Femur (tissue), 1 donor: ENCODE results near the gene ICE1.
A peak's percentile ranks its signal among the peaks of the same experiment; 100 is the strongest.
"Not testable (repeated sequence)": the region's sequence is repeated elsewhere in the genome, so short reads cannot be mapped to it uniquely, and the experiment has no call there.

ENCODE experiments used
- DNase-seq: peaks from one replicate; pipeline ENCODE4 v3.0.0-alpha.2; 2017

ICE1 gene

GRCh38 chr5:5421961-5422818 is at the start of gene ICE1:
Gene ICE1 (plus strand): TSS chr5:5422677. CDS start chr5:5422916, 239 bp downstream.
- DNase-seq: peak; percentile 98

- DNase-seq: no peak
Measured at GRCh38 chr5:5372930-5373329, 49.5 kb upstream of the ICE1 start.

- DNase-seq: no peak
Measured at GRCh38 chr5:5373351-5373989, 49.0 kb upstream of the ICE1 start.

GRCh38 chr5:5374009-5374715 is 48.3 kb upstream of the ICE1 start:
- DNase-seq: peak; percentile 53

GRCh38 chr5:5377780-5378179 is 44.7 kb upstream of the ICE1 start:
- no peak for DNase-seq

- no peak for DNase-seq
Measured at GRCh38 chr5:5378531-5378930, 43.9 kb upstream of the ICE1 start.

- no peak for DNase-seq
Measured at GRCh38 chr5:5380298-5380697, 42.2 kb upstream of the ICE1 start.

- no peak for DNase-seq
Measured at GRCh38 chr5:5381310-5381913, 41.1 kb upstream of the ICE1 start.

GRCh38 chr5:5383461-5383860 is 39.0 kb upstream of the ICE1 start:
- DNase-seq: no peak

- peak; percentile 40 for DNase-seq
Measured at GRCh38 chr5:5384660-5385330, 37.7 kb upstream of the ICE1 start.

GRCh38 chr5:5385331-5385662 is 37.2 kb upstream of the ICE1 start:
- peak; percentile 51 for DNase-seq

GRCh38 chr5:5386329-5386728 is 36.1 kb upstream of the ICE1 start:
- DNase-seq: no peak

GRCh38 chr5:5387192-5387591 is 35.3 kb upstream of the ICE1 start:
- DNase-seq: no peak

GRCh38 chr5:5387777-5388176 is 34.7 kb upstream of the ICE1 start:
- no peak for DNase-seq

GRCh38 chr5:5390121-5390869 is 32.2 kb upstream of the ICE1 start:
- not testable (repeated sequence) for DNase-seq

- DNase-seq: not testable (repeated sequence)
Measured at GRCh38 chr5:5392504-5392903, 30.0 kb upstream of the ICE1 start.

GRCh38 chr5:5394384-5394986 is 28.0 kb upstream of the ICE1 start:
- DNase-seq: peak; percentile 72

- DNase-seq: not testable (repeated sequence)
Measured at GRCh38 chr5:5395093-5395492, 27.4 kb upstream of the ICE1 start.

GRCh38 chr5:5398071-5398470 is 24.4 kb upstream of the ICE1 start:
- no peak for DNase-seq

- no peak for DNase-seq
Measured at GRCh38 chr5:5401095-5401494, 21.4 kb upstream of the ICE1 start.

- DNase-seq: no peak
Measured at GRCh38 chr5:5403741-5404140, 18.7 kb upstream of the ICE1 start.

- DNase-seq: no peak
Measured at GRCh38 chr5:5404381-5404780, 18.1 kb upstream of the ICE1 start.
